HepG2 (cell line): ENCODE data around the gene KIN. TPM values are rescaled to one million over a fixed set of nuclear protein-coding genes. Genes with fewer than 3 reads are reported as not detected.

Experiments
- ATAC-seq: fragments of 200-7000 bp; cut with Tn5 transposase; 3 replicates; pipeline ENCODE4 v1.9.1; 2020; ENCODE audit warnings: mild to moderate bottlenecking, moderate library complexity
- BruUV-seq: library from RNA; stranded (reverse); fragments of 400-500 nt; replicated peaks from 2 replicates; lab custom pipeline; 2021; lab: Mats Ljungman, UMichigan
- CTCF ChIA-PET: fragments of 300-600 bp; formaldehyde crosslinking; extraction: SDS; loops from one replicate; lab custom pipeline; 2021; ENCODE audit warnings: low total read pairs, inconsistent platforms, low intra/inter-chr PET ratio; lab: Yijun Ruan, JAX
- POLR2A ChIA-PET: fragments of 350-600 bp; sonication (Branson Sonifier 250); formaldehyde crosslinking; loops from one replicate; lab custom pipeline; 2020; ENCODE audit warnings: antibody characterized with exemption, inconsistent platforms; lab: Yijun Ruan, JAX
- DNase-seq: peaks from one replicate; pipeline ENCODE4 v3.0.0-alpha.2; 2015; ENCODE audit warnings: low spot score
- FAIRE-seq: peaks from 3 replicates; lab custom pipeline; 2011; peaks lifted over from hg19 to GRCh38; lab: Jason Lieb, UNC
- H2AFZ ChIP-seq: one replicate; pipeline ENCODE4 v1.6.1; 2011; ENCODE audit warnings: low read length, inconsistent platforms
- H3K27ac ChIP-seq: fragments of 300-600 bp; 3 replicates; pipeline ENCODE4 v1.8.0; 2011; ENCODE audit warnings: mixed run types, mild to moderate bottlenecking, mixed read lengths, low read length, inconsistent platforms; ENCODE audit not compliant: insufficient read depth; ENCODE audit errors: extremely low read length
- H3K27me3 ChIP-seq, 2 experiments: fragments of 200-600 bp in 1 of 2; 2 replicates in 1 of 2; 3 replicates in 1 of 2; pipeline versions ENCODE4 v1.6.0 to v1.8.0; 2011; ENCODE audit warnings: low read length in 2 of 2, mild to moderate bottlenecking in 2 of 2, moderate library complexity in 2 of 2, inconsistent platforms in 1 of 2; ENCODE audit not compliant: insufficient read depth in 2 of 2, control insufficient read depth in 1 of 2
- H3K36me3 ChIP-seq, 2 experiments: fragments of 200-600 bp in 1 of 2; replicated peaks in 1 of 2; 2 replicates in 1 of 2; 3 replicates in 1 of 2; pipeline versions ENCODE4 v1.5.1 to v1.8.0; 2011; ENCODE audit warnings: low read length in 2 of 2, inconsistent platforms in 1 of 2; ENCODE audit not compliant: insufficient read depth in 2 of 2, control insufficient read depth in 1 of 2
- H3K4me1 ChIP-seq: 2 replicates; pipeline ENCODE4 v1.5.1; 2012; ENCODE audit warnings: low read length, inconsistent platforms; ENCODE audit not compliant: insufficient read depth
- H3K4me2 ChIP-seq: 2 replicates; pipeline ENCODE4 v1.6.0; 2011; ENCODE audit warnings: low read depth, low read length, inconsistent platforms
- H3K4me3 ChIP-seq, 3 experiments: fragments of 200-600 bp in 1 of 3; sonication (generic), shearing (Covaris generic) in 1 of 3; replicated peaks in 1 of 3; 2 replicates each; pipeline ENCODE4 v1.5.1; 2011 to 2016; ENCODE audit warnings: low read length in 3 of 3, inconsistent platforms in 2 of 3, low read depth in 2 of 3, mild to moderate bottlenecking in 2 of 3, control low read depth in 1 of 3, mixed read lengths in 1 of 3; ENCODE audit not compliant: insufficient read depth in 1 of 3
- H3K79me2 ChIP-seq: one replicate; pipeline ENCODE4 v1.6.1; 2011; ENCODE audit warnings: low read length, inconsistent platforms; ENCODE audit not compliant: insufficient read depth
- H3K9ac ChIP-seq: 2 replicates; pipeline ENCODE4 v1.6.0; 2011; ENCODE audit warnings: mild to moderate bottlenecking, low read depth, low read length, inconsistent platforms; ENCODE audit not compliant: insufficient read depth
- H3K9me3 ChIP-seq: 2 replicates; pipeline ENCODE4 v1.5.1; 2012; ENCODE audit warnings: mild to moderate bottlenecking, low read length
- H4K20me1 ChIP-seq: 2 replicates; pipeline ENCODE4 v1.6.0; 2011; ENCODE audit warnings: inconsistent platforms, mild to moderate bottlenecking, low read length, moderate library complexity; ENCODE audit not compliant: insufficient read depth
- ARID3A ChIP-seq: IDR thresholded peaks from 2 replicates; pipeline ENCODE4 v1.6.1; 2012; ENCODE audit warnings: low read depth, low read length, improper control_type of control experiment
- CBX5 ChIP-seq: sonication (generic); formaldehyde crosslinking; IDR thresholded peaks from 2 replicates; pipeline ENCODE4 v1.4.0; 2020; ENCODE audit warnings: missing genetic modification reagents, borderline replicate concordance
- FOXA3 ChIP-seq: IDR thresholded peaks from 2 replicates; pipeline ENCODE4 v1.6.1; 2016; ENCODE audit warnings: missing genetic modification reagents, missing compliant biosample characterization
- HBP1 ChIP-seq: IDR thresholded peaks from 2 replicates; pipeline ENCODE4 v1.6.1; 2016; ENCODE audit warnings: low read depth, control low read depth
- HHEX ChIP-seq: IDR thresholded peaks from 2 replicates; pipeline ENCODE4 v1.6.1; 2016; ENCODE audit warnings: control low read depth
- HNF4A ChIP-seq: sonication (generic); formaldehyde crosslinking; IDR thresholded peaks from 2 replicates; pipeline ENCODE4 v1.4.0; 2020; ENCODE audit warnings: missing genetic modification reagents
- NFIC ChIP-seq: IDR thresholded peaks from 2 replicates; pipeline ENCODE4 v1.6.1; 2012; ENCODE audit warnings: mild to moderate bottlenecking, low read length, inconsistent platforms
- PHF5A ChIP-seq: IDR thresholded peaks from one replicate; pipeline ENCODE4 v1.6.1; 2018; ENCODE audit warnings: low read depth, missing genetic modification reagents; ENCODE audit not compliant: unreplicated experiment
- RXRA ChIP-seq: sonication (generic); formaldehyde crosslinking; IDR thresholded peaks from 2 replicates; pipeline ENCODE4 v1.5.1; 2020; ENCODE audit warnings: missing genetic modification reagents
- TRIM24 ChIP-seq: sonication (generic); formaldehyde crosslinking; IDR thresholded peaks from 2 replicates; pipeline ENCODE4 v1.8.0; 2022; ENCODE audit warnings: mild to moderate bottlenecking, missing genetic modification reagents
- UBTF ChIP-seq: sonication (generic); formaldehyde crosslinking; IDR thresholded peaks from 2 replicates; pipeline ENCODE4 v1.4.0; 2020; ENCODE audit warnings: mild to moderate bottlenecking, missing genetic modification reagents
- ZMYM2 ChIP-seq: sonication (generic); formaldehyde crosslinking; IDR thresholded peaks from 2 replicates; pipeline ENCODE4 v1.8.0; 2022; ENCODE audit warnings: mild to moderate bottlenecking, missing genetic modification reagents
- ZNF446 ChIP-seq: sonication (generic); formaldehyde crosslinking; IDR thresholded peaks from 2 replicates; pipeline ENCODE4 v1.5.0; 2020; ENCODE audit warnings: mild to moderate bottlenecking, missing genetic modification reagents
- ZNF570 ChIP-seq: sonication (generic); formaldehyde crosslinking; IDR thresholded peaks from 2 replicates; pipeline ENCODE4 v1.4.0; 2020; ENCODE audit warnings: mild to moderate bottlenecking, missing genetic modification reagents, borderline replicate concordance
- ZNF652 ChIP-seq: IDR thresholded peaks from 2 replicates; pipeline ENCODE4 v1.6.1; 2016; ENCODE audit warnings: low read depth, borderline replicate concordance
- ZNF746 ChIP-seq: sonication (generic); formaldehyde crosslinking; IDR thresholded peaks from 2 replicates; pipeline ENCODE4 v1.8.0; 2022; ENCODE audit warnings: mild to moderate bottlenecking, missing genetic modification reagents
- WGBS: methylation state at CpG from one replicate; pipeline ENCODE4 v1.1.6; 2017; ENCODE audit warnings: low lambda C conversion rate; 5-methylcytosine and 5-hydroxymethylcytosine counted together
- in situ Hi-C: cut with HindIII; loops from 2 replicates; pipeline ENCODE4 v1.10.0; 2017; ENCODE audit warnings: low pct_unique_long_range_greater_than_20kb; ENCODE audit not compliant: extremely low pct_ligation_motif_present
- intact Hi-C: fragments of 100-400 bp; cut with micrococcal nuclease; formaldehyde crosslinking; loops from one replicate; pipeline ENCODE4 v1.10.0; 2022; ENCODE audit not compliant: unreplicated experiment
- polyA plus RNA-seq, 8 experiments: library from polyadenylated mRNA; depleted of rRNA in 3 of 8; stranded (reverse) in 7 of 8; unstranded in 1 of 8; fragments of >200 nt; fragmentation: Illumina TruSeq in 4 of 8; extraction: Trizol in 4 of 8; gene quantifications; 2 replicates each; pipeline versions ENCODE4 v1.2.1 to v1.2.3, GENCODE V29; 2011 to 2016; ENCODE audit warnings: low read depth in 4 of 8, missing spikeins in 1 of 8, mixed read lengths in 1 of 8; ENCODE audit not compliant: insufficient read depth in 1 of 8
- total RNA-seq, 5 experiments: library from RNA; depleted of rRNA; stranded (reverse); fragments of >200 nt; fragmentation: Illumina TruSeq; extraction: Trizol; gene quantifications; 2 replicates each; pipeline ENCODE4 v1.2.3, GENCODE V29; 2016; ENCODE audit warnings: low read depth in 1 of 5

KIN gene
- total and polyA plus RNA-seq, 2 of the 13 experiments (the other 11 are each of a cell fraction or from before 2014, with no cell fraction given) = 4.9 to 23.2 TPM

GRCh38 chr10:7702288-7702812 lies 85.4 kb downstream of the KIN start:
- peak overlapping the region; percentile 79 for H3K4me2 ChIP-seq
- peak overlapping the region; percentile 98 for H3K27ac ChIP-seq
- BruUV-seq = TSS peak; percentile 82
- H3K4me1 ChIP-seq = peaks cover 78% of the 10 kb centered on the region
- H3K9ac ChIP-seq = peak overlapping the region; percentile 93
- H3K36me3 ChIP-seq = peaks cover 0 to 9% of the 10 kb centered on the region in 2 experiments; a peak in 2 of 5 replicates
- no peak overlapping the region for H2AFZ ChIP-seq
- ChIA-PET POLR2A (interaction anchor here (1.0 to 10.9 kb wide), 16 partner anchors 9 to 176 kb away, joined by 4 to 359 read pairs (median 9); partner anchors contain the start of genes ATP5F1C and KIN), CTCF (interaction anchor here (1.0 kb wide), 1 partner anchor 15 kb away, joined by 5 read pairs; no protein-coding TSS in a partner anchor)
- H3K9me3 ChIP-seq = no peaks in the 10 kb centered on the region
- no peaks in the 10 kb centered on the region for H4K20me1 ChIP-seq
- FAIRE-seq (no peak), DNase-seq (peak; percentile 18), ATAC-seq (no peak)
- peak overlapping the region; percentile 53 to 81 (median 75); a peak in 5 of 6 replicates for H3K4me3 ChIP-seq
- H3K27me3 ChIP-seq = no peaks in the 10 kb centered on the region
- 22% methylated on average over 4 of the region's 4 CpGs for WGBS
- intact Hi-C loops = loop anchor here (10.0 kb wide), 1 partner anchor 92 kb away; no protein-coding TSS in a partner anchor
- in situ Hi-C loops = no loop called here
- peaks cover 40% of the 10 kb centered on the region for H3K79me2 ChIP-seq
- peak; percentile 20 for TF ChIP-seq PHF5A
- no peak for TF ChIP-seq ZNF746 (CRISPR knock-in tag)
- TF ChIP-seq TRIM24 = no peak
- 0 out of 2 replicates have a peak, but pooled peaks have one; percentile 16 for TF ChIP-seq RXRA (CRISPR knock-in tag)
- TF ChIP-seq ARID3A = peak; percentile 27; the same call in 1 of the 2 replicates
- TF ChIP-seq ZNF652 (CRISPR knock-in tag) = no peak
- TF ChIP-seq UBTF (CRISPR knock-in tag) = 0 out of 2 replicates have a peak, but pooled peaks have one; percentile 35
- TF ChIP-seq ZMYM2 (CRISPR knock-in tag) = no peak
- 0 out of 2 replicates have a peak, but pooled peaks have one; percentile 42 for TF ChIP-seq ZNF446
- 0 out of 2 replicates have a peak, but pooled peaks have one; percentile 17 for TF ChIP-seq CBX5
- no peak for TF ChIP-seq HBP1 (CRISPR knock-in tag)
- TF ChIP-seq FOXA3 = 0 out of 2 replicates have a peak, but pooled peaks have one; percentile 17
- TF ChIP-seq ZNF570 (CRISPR knock-in tag) = no peak
- no peak for TF ChIP-seq HHEX (CRISPR knock-in tag)
- peak; percentile 43 for TF ChIP-seq HNF4A (CRISPR knock-in tag)
- 0 out of 2 replicates have a peak, but pooled peaks have one; percentile 38 for TF ChIP-seq NFIC
